Mammary epithelial cell (primary cell): ENCODE measurements around the gene TTBK1.

Experiments used
- CTCF ChIP-seq, 2 donors: IDR thresholded peaks in 1 of 2; conservative IDR thresholded peaks in 1 of 2; 2 replicates each; pipeline ENCODE4 v1.5.1; 2011 to 2012; ENCODE audit warnings: inconsistent platforms in 2 of 2, low read length in 2 of 2, mild to moderate bottlenecking in 2 of 2, control low read depth in 1 of 2, low read depth in 1 of 2; ENCODE audit not compliant: insufficient read depth in 1 of 2; ENCODE audit errors: extremely low read depth in 1 of 2
- EZH2 ChIP-seq: IDR thresholded peaks from 2 replicates; pipeline ENCODE4 v1.6.1; 2012; ENCODE audit warnings: low read length, inconsistent platforms, borderline replicate concordance

- no peak for TF ChIP-seq CTCF (conservative IDR thresholded peaks at IDR 0.05 in 1 of 2, IDR thresholded peaks at IDR 0.05 in 1 of 2; ENCODE audit: extremely low read depth in 1 of 2, insufficient read depth in 1 of 2, low read depth in 1 of 2, low read length in 2 of 2)
- no peak for TF ChIP-seq EZH2
Measured at GRCh38 chr6:43216200-43216599, 27.1 kb upstream of the TTBK1 start.
